Smooth muscle cell (in vitro differentiated cells): ENCODE results near the gene IGF2BP1. TPM values are rescaled to one million over a fixed set of nuclear protein-coding genes. Genes with fewer than 3 reads are reported as not detected.
A peak's percentile ranks its signal among the peaks of the same experiment; 100 is the strongest.
"Not testable (repeated sequence)": the region's sequence is repeated elsewhere in the genome, so short reads cannot be mapped to it uniquely, and the experiment has no call there.

Experiments
- DNase-seq: peaks from one replicate; lab custom pipeline; 2025; ENCODE audit not compliant: unreplicated experiment; lab: John Stamatoyannopoulos, UW
- H2AFZ ChIP-seq: fragments of 200-600 bp; sonication (generic); 2 replicates; pipeline ENCODE4 v1.6.0; 2016; ENCODE audit warnings: antibody characterized with exemption, low read depth, mild to moderate bottlenecking
- H3F3A ChIP-seq: fragments of 200-600 bp; sonication (generic); 2 replicates; pipeline ENCODE4 v1.6.0; 2017; ENCODE audit warnings: antibody characterized with exemption, low read depth
- H3K27ac ChIP-seq: fragments of 200-600 bp; sonication (generic); 2 replicates; pipeline ENCODE4 v1.5.1; 2016; ENCODE audit warnings: low read depth, mild to moderate bottlenecking
- H3K27me3 ChIP-seq: fragments of 200-600 bp; sonication (generic); 2 replicates; pipeline ENCODE4 v1.6.1; 2016; ENCODE audit warnings: low read depth, mild to moderate bottlenecking
- H3K36me3 ChIP-seq: fragments of 200-600 bp; sonication (generic); 2 replicates; pipeline ENCODE4 v1.5.1; 2016; ENCODE audit warnings: low read depth
- H3K4me1 ChIP-seq: fragments of 200-600 bp; sonication (generic); 2 replicates; pipeline ENCODE4 v1.5.1; 2016; ENCODE audit warnings: low read depth
- H3K4me2 ChIP-seq: fragments of 200-600 bp; sonication (generic); 2 replicates; pipeline ENCODE4 v1.6.0; 2016; ENCODE audit warnings: mild to moderate bottlenecking
- H3K4me3 ChIP-seq: fragments of 200-600 bp; sonication (generic); 2 replicates; pipeline ENCODE4 v1.5.1; 2016; ENCODE audit warnings: mild to moderate bottlenecking
- H3K79me2 ChIP-seq: fragments of 200-600 bp; sonication (generic); 2 replicates; pipeline ENCODE4 v1.6.0; 2016; ENCODE audit warnings: low read depth, mild to moderate bottlenecking
- H3K9ac ChIP-seq: fragments of 200-600 bp; sonication (generic); 2 replicates; pipeline ENCODE4 v1.6.0; 2016; ENCODE audit warnings: low read depth
- H3K9me3 ChIP-seq: fragments of 200-600 bp; sonication (generic); replicated peaks from 2 replicates; pipeline ENCODE4 v1.5.1; 2016; ENCODE audit warnings: low read depth
- H4K20me1 ChIP-seq: fragments of 200-600 bp; sonication (generic); 2 replicates; pipeline ENCODE4 v1.6.0; 2016; ENCODE audit warnings: low read depth
- WGBS: methylation state at CpG from one replicate; pipeline ENCODE4 v1.1.7; 2016; ENCODE audit warnings: low lambda C conversion rate; 5-methylcytosine and 5-hydroxymethylcytosine counted together
- polyA plus RNA-seq: library from polyadenylated mRNA; unstranded; fragments of >200 nt; fragmentation: Nextera tagmentation; extraction: Ambion mirVana; gene quantifications from 2 replicates; pipeline ENCODE4 v1.2.1, GENCODE V29; 2016
- total RNA-seq: library from RNA; depleted of rRNA; stranded (reverse); fragments of >200 nt; gene quantifications from 2 replicates; pipeline ENCODE4 v1.2.3, GENCODE V29; 2014
- TF ChIP-seq, protein P1 (sequence below): fragments of 200-600 bp; sonication (generic); IDR thresholded peaks from 2 replicates; pipeline ENCODE4 v1.5.1; 2017; ENCODE audit warnings: borderline replicate concordance, mild to moderate bottlenecking, antibody characterized with exemption; ENCODE audit not compliant: insufficient read depth, poor library complexity, severe bottlenecking

The IGF2BP1 gene
- total and polyA plus RNA-seq, 2 experiments from 2014 or later = 51.4 to 54.6 TPM

DNA sequence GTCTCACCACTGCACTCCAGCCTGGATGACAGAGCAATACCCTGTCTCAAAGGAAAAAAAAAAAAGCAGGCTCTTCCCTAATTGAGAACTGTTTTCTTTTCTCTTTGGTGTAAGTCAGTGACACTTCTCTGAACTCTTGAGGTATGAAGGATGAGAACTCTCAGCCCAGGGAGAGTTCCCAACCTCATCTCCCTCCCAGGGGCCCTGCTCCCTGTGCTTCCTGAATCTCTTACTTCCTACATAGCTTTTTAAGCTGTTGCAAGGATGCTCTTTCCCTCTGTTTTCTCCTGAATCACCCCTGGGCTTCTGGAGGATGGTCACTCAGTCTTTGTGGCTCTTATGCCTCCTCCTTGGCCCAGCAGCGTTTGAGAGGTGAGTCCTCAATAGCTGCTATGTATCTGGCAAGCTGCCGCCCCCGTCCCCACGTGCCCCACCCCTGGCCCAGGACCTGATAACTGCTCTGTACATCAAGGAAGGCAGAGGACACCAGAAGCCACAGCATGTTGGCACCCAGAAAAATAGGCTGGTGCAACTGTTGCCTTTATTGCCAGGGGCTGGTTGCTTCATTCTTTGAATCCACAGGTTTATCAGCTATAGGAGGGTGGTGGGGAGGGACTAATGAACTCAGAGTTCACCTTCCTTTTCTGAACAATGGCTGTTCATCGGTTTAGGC lies 24.0 kb downstream of the IGF2BP1 start:
- 22% methylated on average over 5 of the region's 5 CpGs for WGBS
- Histone ChIP-seq H3K36me3 (no peaks in the 10 kb centered on the region), H3K4me3 (no peak overlapping the region), H3K27me3 (no peaks in the 10 kb centered on the region), H4K20me1 (peaks cover 95% of the 10 kb centered on the region), H3K4me1 (peaks cover 68% of the 10 kb centered on the region), H3K9ac (no peak overlapping the region), H2AFZ (no peak overlapping the region), H3K79me2 (peaks cover 99% of the 10 kb centered on the region), H3K4me2 (peak overlapping the region; percentile 78), H3K27ac (peak overlapping the region; percentile 85), H3F3A (peaks cover 61% of the 10 kb centered on the region), H3K9me3 (no peaks in the 10 kb centered on the region)
- no peak for DNase-seq
- TF ChIP-seq, protein P1, sequence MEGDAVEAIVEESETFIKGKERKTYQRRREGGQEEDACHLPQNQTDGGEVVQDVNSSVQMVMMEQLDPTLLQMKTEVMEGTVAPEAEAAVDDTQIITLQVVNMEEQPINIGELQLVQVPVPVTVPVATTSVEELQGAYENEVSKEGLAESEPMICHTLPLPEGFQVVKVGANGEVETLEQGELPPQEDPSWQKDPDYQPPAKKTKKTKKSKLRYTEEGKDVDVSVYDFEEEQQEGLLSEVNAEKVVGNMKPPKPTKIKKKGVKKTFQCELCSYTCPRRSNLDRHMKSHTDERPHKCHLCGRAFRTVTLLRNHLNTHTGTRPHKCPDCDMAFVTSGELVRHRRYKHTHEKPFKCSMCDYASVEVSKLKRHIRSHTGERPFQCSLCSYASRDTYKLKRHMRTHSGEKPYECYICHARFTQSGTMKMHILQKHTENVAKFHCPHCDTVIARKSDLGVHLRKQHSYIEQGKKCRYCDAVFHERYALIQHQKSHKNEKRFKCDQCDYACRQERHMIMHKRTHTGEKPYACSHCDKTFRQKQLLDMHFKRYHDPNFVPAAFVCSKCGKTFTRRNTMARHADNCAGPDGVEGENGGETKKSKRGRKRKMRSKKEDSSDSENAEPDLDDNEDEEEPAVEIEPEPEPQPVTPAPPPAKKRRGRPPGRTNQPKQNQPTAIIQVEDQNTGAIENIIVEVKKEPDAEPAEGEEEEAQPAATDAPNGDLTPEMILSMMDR = no peak

DNA sequence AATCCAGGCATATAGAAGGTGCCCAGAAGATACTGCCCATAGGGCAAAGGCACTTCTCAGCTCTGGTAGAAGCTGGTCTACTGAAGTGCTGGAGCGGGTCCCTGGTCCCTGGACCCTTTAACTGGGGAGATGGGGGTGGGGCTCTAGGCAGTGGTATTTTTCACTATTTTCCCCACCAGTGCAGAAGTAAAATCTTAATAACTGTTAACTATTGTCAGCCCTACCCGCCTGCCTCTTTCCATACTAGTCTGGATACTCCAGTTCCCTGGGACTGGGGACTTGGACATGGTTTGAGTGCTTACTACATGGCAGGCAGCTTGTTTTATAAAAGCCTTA lies 24.6 kb downstream of the IGF2BP1 start:
- TF ChIP-seq, protein P1 = no peak
- Histone ChIP-seq H3K9ac (no peak overlapping the region), H3K79me2 (peaks cover 97% of the 10 kb centered on the region), H3F3A (peaks cover 61% of the 10 kb centered on the region), H3K27me3 (no peaks in the 10 kb centered on the region), H4K20me1 (peaks cover 91% of the 10 kb centered on the region), H3K4me3 (peak overlapping the region; percentile 8), H3K27ac (peak overlapping the region; percentile 85), H3K4me1 (peaks cover 65% of the 10 kb centered on the region), H2AFZ (no peak overlapping the region), H3K9me3 (no peaks in the 10 kb centered on the region), H3K4me2 (peak overlapping the region; percentile 78), H3K36me3 (no peaks in the 10 kb centered on the region)
- 80% methylated on average over 2 of the region's 2 CpGs for WGBS
- no peak for DNase-seq

DNA sequence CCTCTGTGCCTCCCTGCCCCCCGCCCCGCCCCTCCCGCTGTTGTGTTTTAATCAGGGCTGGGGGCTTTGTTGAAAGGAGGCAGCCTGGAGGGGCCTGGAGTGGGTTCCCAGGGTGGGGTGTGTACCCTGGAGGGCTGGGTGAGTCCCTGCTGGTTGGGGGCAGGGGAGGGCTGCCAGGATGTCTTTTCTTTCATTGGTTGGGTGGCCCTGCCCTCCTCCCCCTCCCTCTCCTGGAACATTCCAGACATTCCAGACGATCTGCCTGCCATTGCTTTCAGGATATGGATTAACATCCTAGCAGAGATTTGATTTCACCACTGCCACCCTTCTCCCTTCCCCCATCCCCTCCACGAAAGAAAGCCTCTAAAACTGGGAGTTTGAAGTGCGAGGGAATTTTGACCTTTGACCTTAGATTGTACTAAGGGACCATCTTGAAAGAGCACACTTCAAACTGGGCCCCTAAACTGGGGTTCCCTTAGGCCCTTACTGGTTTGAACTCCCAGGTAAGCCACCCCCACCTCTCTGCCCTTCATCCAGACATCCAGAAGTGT lies 25.3 kb downstream of the IGF2BP1 start:
- TF ChIP-seq, protein P1 = no peak
- Histone ChIP-seq H2AFZ (no peak overlapping the region), H3K79me2 (peaks cover 97% of the 10 kb centered on the region), H3F3A (peaks cover 55% of the 10 kb centered on the region), H3K9ac (no peak overlapping the region), H3K4me3 (peak overlapping the region; percentile 8), H3K9me3 (no peaks in the 10 kb centered on the region), H3K4me1 (peaks cover 59% of the 10 kb centered on the region), H3K27me3 (no peaks in the 10 kb centered on the region), H3K27ac (peak overlapping the region; percentile 85), H4K20me1 (peaks cover 89% of the 10 kb centered on the region), H3K36me3 (no peaks in the 10 kb centered on the region), H3K4me2 (peak overlapping the region; percentile 78)
- DNase-seq = no peak
- WGBS = 11% methylated on average over 6 of the region's 6 CpGs

DNA sequence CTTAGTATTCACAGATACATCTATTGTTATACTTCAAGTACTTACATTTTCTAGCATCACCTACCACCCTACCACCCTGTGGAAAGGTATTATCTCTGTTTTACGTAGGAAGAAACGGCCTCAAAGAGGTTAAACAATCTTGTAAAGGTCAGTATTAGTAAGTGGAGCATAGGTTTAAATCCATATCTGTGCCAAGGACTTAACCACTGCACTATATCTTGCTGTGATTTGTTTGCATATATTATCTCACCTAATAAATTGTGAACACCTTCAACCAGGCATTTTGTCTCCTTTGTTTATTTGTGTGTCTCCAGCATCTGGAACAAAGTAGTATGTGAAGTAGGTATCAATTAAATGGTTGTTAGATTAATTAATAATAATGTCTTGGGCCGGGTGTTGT lies 27.3 kb downstream of the IGF2BP1 start:
- Histone ChIP-seq H3K4me1 (peaks cover 39% of the 10 kb centered on the region), H3K79me2 (peaks cover 91% of the 10 kb centered on the region), H3K9ac (no peak overlapping the region), H2AFZ (no peak overlapping the region), H3K9me3 (no peaks in the 10 kb centered on the region), H3K4me3 (no peak overlapping the region), H3K4me2 (no peak overlapping the region), H3K27me3 (no peaks in the 10 kb centered on the region), H3K27ac (peak overlapping the region; percentile 28), H3F3A (peaks cover 52% of the 10 kb centered on the region), H4K20me1 (peaks cover 86% of the 10 kb centered on the region), H3K36me3 (peaks cover 4% of the 10 kb centered on the region)
- DNase-seq = no peak
- 61% methylated on average over 3 of the region's 3 CpGs for WGBS
- TF ChIP-seq, protein P1 = no peak

DNA sequence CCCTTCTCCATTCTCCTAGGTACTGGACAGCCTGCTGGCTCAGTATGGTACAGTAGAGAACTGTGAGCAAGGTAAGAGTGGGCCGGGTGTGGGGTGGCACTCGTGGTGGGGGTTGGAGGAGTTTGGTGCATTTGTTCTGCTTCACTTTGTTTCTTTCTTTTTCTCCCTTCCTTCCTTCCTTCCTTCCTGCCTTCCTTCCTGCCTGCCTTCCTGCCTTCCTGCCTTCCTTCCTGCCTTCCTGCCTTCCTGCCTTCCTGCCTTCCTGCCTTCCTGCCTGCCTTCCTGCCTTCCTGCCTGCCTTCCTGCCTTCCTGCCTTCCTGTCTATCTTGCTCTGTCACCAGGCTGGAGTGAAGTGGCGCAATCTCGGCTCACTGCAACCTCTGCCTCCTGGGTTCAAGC lies 29.3 kb downstream of the IGF2BP1 start:
- not testable (repeated sequence) for H3K4me2 ChIP-seq, H3K4me3 ChIP-seq, H3K27me3 ChIP-seq, H3K36me3 ChIP-seq, H3K9ac ChIP-seq, DNase-seq, H3K9me3 ChIP-seq, H2AFZ ChIP-seq
- Histone ChIP-seq H3F3A (peaks cover 51% of the 10 kb centered on the region), H3K4me1 (peaks cover 23% of the 10 kb centered on the region), H3K79me2 (peaks cover 87% of the 10 kb centered on the region), H4K20me1 (peaks cover 82% of the 10 kb centered on the region), H3K27ac (peak overlapping the region; percentile 16)
- WGBS = 96% methylated on average over 4 of the region's 4 CpGs
